Colonic mucosa (tissue), 4 donors: ENCODE measurements around the gene CNNM1. TPM values are rescaled to one million over a fixed set of nuclear protein-coding genes. Genes with fewer than 3 reads are reported as not detected.

Experiments used
- DNase-seq: peaks from one replicate; pipeline ENCODE4 v3.0.0-alpha.2; 2020
- H3K27ac ChIP-seq: fragments of 200-600 bp; one replicate; pipeline ENCODE4 v1.8.0; 2021
- H3K27me3 ChIP-seq: fragments of 200-600 bp; one replicate; pipeline ENCODE4 v1.8.0; 2021
- H3K36me3 ChIP-seq: fragments of 200-600 bp; one replicate; pipeline ENCODE4 v1.8.0; 2021
- H3K4me1 ChIP-seq: fragments of 200-600 bp; one replicate; pipeline ENCODE4 v1.8.0; 2021; ENCODE audit warnings: mild to moderate bottlenecking
- H3K4me3 ChIP-seq: fragments of 200-600 bp; one replicate; pipeline ENCODE4 v1.8.0; 2021
- H3K9ac ChIP-seq, 2 donors: one replicate each; pipeline ENCODE4 v1.7.0; 2013; ENCODE audit warnings: control low read depth in 2 of 2, low read depth in 2 of 2, low read length in 2 of 2
- H3K9me3 ChIP-seq: fragments of 200-600 bp; one replicate; pipeline ENCODE4 v1.8.0; 2021
- CTCF ChIP-seq: fragments of 200-600 bp; IDR thresholded peaks from one replicate; pipeline ENCODE4 v1.8.0; 2022; ENCODE audit warnings: antibody characterized with exemption, mild to moderate bottlenecking
- intact Hi-C: fragments of 100-400 bp; cut with DNase I; formaldehyde crosslinking; loops from one replicate; pipeline ENCODE4 v1.14.1; 2022
- total RNA-seq, 2 donors: library from RNA; stranded (reverse); fragmentation: NEBNext Ultra II Directional in 1 of 2; extraction: Animal tissue kit (Norgen Biotek cat#: 25700) in 1 of 2; gene quantifications; one replicate each; pipeline ENCODE4 v1.2.1, GENCODE V29; 2021
- donor health status: healthy.
- donor health status: DM: no; HTN: no; CAD: no.
- donor health status: DM: no; HTN: no; CAD: no.

CNNM1 gene
- total RNA-seq, 2 donors from 2014 or later: 0.27 to 0.35 TPM

GRCh38 chr10:99296605-99297004 is 32.6 kb upstream of the CNNM1 start:
- intact Hi-C loops: no loop called here
- Histone ChIP-seq H3K9ac (no peak overlapping the region), H3K9me3 (no peaks in the 10 kb centered on the region), H3K4me3 (no peak overlapping the region), H3K27me3 (no peaks in the 10 kb centered on the region), H3K36me3 (no peaks in the 10 kb centered on the region), H3K27ac (no peak overlapping the region), H3K4me1 (no peaks in the 10 kb centered on the region)
- no peak for DNase-seq
- TF ChIP-seq CTCF: no peak

- TF ChIP-seq CTCF: no peak
- intact Hi-C loops: no loop called here
Observed at GRCh38 chr10:99297033-99297432, 32.1 kb upstream of the CNNM1 start.

GRCh38 chr10:99303899-99304861 is 25.0 kb upstream of the CNNM1 start:
- no peaks in the 10 kb centered on the region for H3K27me3 ChIP-seq
- no peaks in the 10 kb centered on the region for H3K9me3 ChIP-seq
- no peak overlapping the region for H3K27ac ChIP-seq
- H3K4me1 ChIP-seq: no peaks in the 10 kb centered on the region
- DNase-seq: no peak
- H3K9ac ChIP-seq: no peak overlapping the region
- TF ChIP-seq CTCF: no peak
- H3K36me3 ChIP-seq: no peaks in the 10 kb centered on the region
- H3K4me3 ChIP-seq: no peak overlapping the region
- intact Hi-C loops: no loop called here

More at GRCh38 chr10:99297033-99297432, 32.1 kb upstream of the CNNM1 start:
- no peaks in the 10 kb centered on the region for H3K27me3 ChIP-seq
- no peak for DNase-seq
- H3K9me3 ChIP-seq: no peaks in the 10 kb centered on the region
- no peaks in the 10 kb centered on the region for H3K36me3 ChIP-seq
- no peaks in the 10 kb centered on the region for H3K4me1 ChIP-seq
- no peak overlapping the region for H3K9ac ChIP-seq
- H3K4me3 ChIP-seq: no peak overlapping the region
- no peak overlapping the region for H3K27ac ChIP-seq

- H3K4me1 ChIP-seq: no peaks in the 10 kb centered on the region
- no peak overlapping the region for H3K9ac ChIP-seq
- H3K27ac ChIP-seq: no peak overlapping the region
- no peak for TF ChIP-seq CTCF
- no peaks in the 10 kb centered on the region for H3K27me3 ChIP-seq
- DNase-seq: no peak
- H3K9me3 ChIP-seq: no peaks in the 10 kb centered on the region
- intact Hi-C loops: no loop called here
- no peak overlapping the region for H3K4me3 ChIP-seq
- H3K36me3 ChIP-seq: no peaks in the 10 kb centered on the region
Observed at GRCh38 chr10:99304862-99305229, 24.3 kb upstream of the CNNM1 start.

- Histone ChIP-seq H3K4me3 (no peak overlapping the region), H3K9me3 (no peaks in the 10 kb centered on the region), H3K27ac (no peak overlapping the region), H3K9ac (no peak overlapping the region), H3K36me3 (no peaks in the 10 kb centered on the region), H3K4me1 (no peaks in the 10 kb centered on the region), H3K27me3 (no peaks in the 10 kb centered on the region)
- intact Hi-C loops: no loop called here
- no peak for TF ChIP-seq CTCF
- no peak for DNase-seq
Observed at GRCh38 chr10:99312501-99312900, 16.7 kb upstream of the CNNM1 start.
